GM23338 (cell line): ENCODE data around the gene A3GALT2. TPM values are rescaled to one million over a fixed set of nuclear protein-coding genes. Genes with fewer than 3 reads are reported as not detected.

Experiments used
- ATAC-seq: fragments of 200-7000 bp; cut with Tn5 transposase; 3 replicates; pipeline ENCODE4 v1.9.1; 2020
- DNase-seq: peaks from one replicate; pipeline ENCODE4 v3.0.0-alpha.2; 2015; ENCODE audit warnings: low spot score
- H2AFZ ChIP-seq: fragments of 200-600 bp; sonication (generic); 2 replicates; pipeline ENCODE4 v1.8.0; 2016; ENCODE audit warnings: antibody characterized with exemption, mild to moderate bottlenecking, moderate library complexity
- H3F3A ChIP-seq: fragments of 200-600 bp; sonication (generic); replicated peaks from 2 replicates; pipeline ENCODE4 v1.8.0; 2017; ENCODE audit warnings: antibody characterized with exemption, mixed run types, low read depth
- H3K27ac ChIP-seq: fragments of 200-600 bp; sonication (generic); 2 replicates; pipeline ENCODE4 v1.6.1; 2016; ENCODE audit warnings: low read depth
- H3K27me3 ChIP-seq: fragments of 200-600 bp; sonication (generic); 2 replicates; pipeline ENCODE4 v1.8.0; 2016; ENCODE audit warnings: mild to moderate bottlenecking, mixed run types, moderate library complexity; ENCODE audit not compliant: insufficient read depth
- H3K36me3 ChIP-seq: fragments of 200-600 bp; sonication (generic); 2 replicates; pipeline ENCODE4 v1.8.0; 2016; ENCODE audit warnings: mild to moderate bottlenecking; ENCODE audit not compliant: insufficient read depth
- H3K4me1 ChIP-seq: fragments of 200-600 bp; sonication (generic); 2 replicates; pipeline ENCODE4 v1.8.0; 2016; ENCODE audit warnings: mild to moderate bottlenecking, moderate library complexity; ENCODE audit not compliant: insufficient read depth
- H3K4me2 ChIP-seq: fragments of 200-600 bp; sonication (generic); 2 replicates; pipeline ENCODE4 v1.7.1; 2017; ENCODE audit warnings: mixed run types
- H3K4me3 ChIP-seq: fragments of 200-600 bp; sonication (generic); 2 replicates; pipeline ENCODE4 v1.6.1; 2016; ENCODE audit warnings: mixed run types
- H3K79me2 ChIP-seq: fragments of 200-600 bp; sonication (generic); replicated peaks from 2 replicates; pipeline ENCODE4 v1.8.0; 2017; ENCODE audit warnings: mild to moderate bottlenecking; ENCODE audit not compliant: insufficient read depth
- H3K9me2 ChIP-seq: fragments of 200-600 bp; sonication (generic); 2 replicates; pipeline ENCODE4 v1.8.0; 2017; ENCODE audit not compliant: insufficient read depth
- H4K20me1 ChIP-seq: fragments of 200-600 bp; sonication (generic); replicated peaks from 2 replicates; pipeline ENCODE4 v1.8.0; 2017; ENCODE audit warnings: mild to moderate bottlenecking; ENCODE audit not compliant: insufficient read depth
- H3K27ac Mint-ChIP-seq: 2 replicates; pipeline ENCODE4 v1.8.0; 2020; ENCODE audit warnings: inconsistent platforms, mild to moderate bottlenecking, moderate library complexity, mixed read lengths
- H3K27me3 Mint-ChIP-seq: 3 replicates; pipeline ENCODE4 v1.8.0; 2022; ENCODE audit warnings: low read depth, mild to moderate bottlenecking, moderate library complexity, mixed read lengths, inconsistent platforms; ENCODE audit not compliant: insufficient read depth, poor library complexity
- H3K36me3 Mint-ChIP-seq: 3 replicates; pipeline ENCODE4 v1.8.0; 2021; ENCODE audit warnings: low read depth, mild to moderate bottlenecking, inconsistent platforms, moderate library complexity, mixed read lengths
- H3K4me1 Mint-ChIP-seq: 3 replicates; pipeline ENCODE4 v1.8.0; 2020; ENCODE audit warnings: mild to moderate bottlenecking, inconsistent platforms, mixed read lengths
- H3K4me3 Mint-ChIP-seq: 3 replicates; pipeline ENCODE4 v1.8.0; 2021; ENCODE audit warnings: moderate library complexity, mild to moderate bottlenecking, inconsistent platforms, mixed read lengths
- H3K9me3 Mint-ChIP-seq: 3 replicates; pipeline ENCODE4 v1.8.0; 2020; ENCODE audit warnings: moderate library complexity, mild to moderate bottlenecking, inconsistent platforms, mixed read lengths
- CREB1 ChIP-seq: fragments of 250-450 bp; sonication (Bioruptor Pico); IDR thresholded peaks from 2 replicates; pipeline ENCODE4 v1.5.0; 2020; ENCODE audit warnings: low read depth, mild to moderate bottlenecking, moderate library complexity
- ETS1 ChIP-seq: IDR thresholded peaks from 2 replicates; pipeline ENCODE4 v1.6.1; 2016; ENCODE audit warnings: antibody characterized with exemption
- EZH2 ChIP-seq: fragments of 200-600 bp; sonication (generic); IDR thresholded peaks from one replicate; pipeline ENCODE4 v1.8.0; 2017; ENCODE audit warnings: antibody characterized with exemption, mild to moderate bottlenecking, low read depth; ENCODE audit not compliant: unreplicated experiment
- JUNB ChIP-seq: IDR thresholded peaks from one replicate; pipeline ENCODE4 v1.6.1; 2016; ENCODE audit warnings: antibody characterized with exemption; ENCODE audit not compliant: unreplicated experiment
- NANOG ChIP-seq: IDR thresholded peaks from 2 replicates; pipeline ENCODE4 v1.6.1; 2016; ENCODE audit warnings: antibody characterized with exemption, borderline replicate concordance
- POLR2AphosphoS5 ChIP-seq: IDR thresholded peaks from 2 replicates; pipeline ENCODE4 v1.6.1; 2016; ENCODE audit warnings: antibody characterized with exemption, low read depth
- STAT1 ChIP-seq: IDR thresholded peaks from one replicate; pipeline ENCODE4 v1.6.1; 2016; ENCODE audit warnings: antibody characterized with exemption; ENCODE audit not compliant: unreplicated experiment
- ZNF114 ChIP-seq: fragments of 250-450 bp; sonication (Bioruptor Pico); IDR thresholded peaks from 2 replicates; pipeline ENCODE4 v1.5.0; 2020; ENCODE audit warnings: mild to moderate bottlenecking, moderate library complexity
- ZNF331 ChIP-seq: fragments of 250-450 bp; sonication (Bioruptor Pico); IDR thresholded peaks from 2 replicates; pipeline ENCODE4 v1.5.0; 2020; ENCODE audit warnings: low read depth, mild to moderate bottlenecking, moderate library complexity
- polyA plus RNA-seq: library from polyadenylated mRNA; unstranded; fragments of >200 nt; fragmentation: Nextera tagmentation; extraction: Ambion mirVana; gene quantifications from 2 replicates; pipeline ENCODE4 v1.2.1, GENCODE V29; 2016
- total RNA-seq: library from RNA; depleted of rRNA; stranded (reverse); fragments of >200 nt; shearing (Covaris generic); gene quantifications from 2 replicates; pipeline ENCODE4 v1.2.3, GENCODE V29; 2014
- TF ChIP-seq, protein P1 (sequence below), 2 experiments: fragments of 200-600 bp in 1 of 2; sonication (generic) in 1 of 2; conservative IDR thresholded peaks; 2 replicates each; pipeline versions ENCODE4 v1.5.1 to v1.6.1; 2016 to 2017; ENCODE audit warnings: antibody characterized with exemption in 2 of 2, low read depth in 2 of 2, mild to moderate bottlenecking in 2 of 2, moderate library complexity in 1 of 2
- TF ChIP-seq, protein P2 (sequence below): fragments of 250-450 bp; sonication (Bioruptor Pico); IDR thresholded peaks from 2 replicates; pipeline ENCODE4 v1.5.0; 2020; ENCODE audit warnings: mild to moderate bottlenecking, moderate library complexity
- TF ChIP-seq, protein P3 (sequence below): IDR thresholded peaks from one replicate; pipeline ENCODE4 v1.6.1; 2018; ENCODE audit warnings: antibody characterized with exemption; ENCODE audit not compliant: unreplicated experiment

A3GALT2 gene
- total and polyA plus RNA-seq, 2 experiments from 2014 or later, result not detected

DNA sequence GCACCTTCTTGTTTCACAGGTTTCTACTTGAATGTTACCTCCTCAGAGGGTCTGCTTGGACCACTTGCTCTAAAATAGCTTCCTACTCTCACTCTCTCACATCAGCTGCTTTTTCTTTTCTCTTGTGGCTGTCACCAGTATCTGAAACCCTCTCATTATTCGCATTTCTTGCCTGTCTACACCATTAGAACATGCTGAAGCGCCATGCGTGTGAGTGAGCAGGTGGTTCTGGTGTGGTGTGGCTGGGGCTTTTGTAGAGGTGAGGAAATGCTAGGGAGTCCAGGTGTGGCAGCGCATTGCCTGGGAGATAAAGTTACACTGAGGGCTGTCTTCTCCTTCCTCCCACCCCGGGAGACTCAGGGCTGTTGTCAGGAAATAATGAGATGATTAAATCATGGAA is 60.5 kb downstream of the A3GALT2 start:
- no peaks in the 10 kb centered on the region for H3K36me3 ChIP-seq
- H3K79me2 ChIP-seq, result peaks cover 47% of the 10 kb centered on the region
- H3K27ac Mint-ChIP-seq, result no peak overlapping the region
- no peak overlapping the region for H3K4me2 ChIP-seq
- H3K4me1 Mint-ChIP-seq, result peaks cover 31% of the 10 kb centered on the region
- H3K27ac ChIP-seq, result no peak overlapping the region
- H2AFZ ChIP-seq, result no peak overlapping the region
- no peaks in the 10 kb centered on the region for H3K27me3 ChIP-seq
- peaks cover 3% of the 10 kb centered on the region; the same call in 1 of the 3 replicates for H3K9me3 Mint-ChIP-seq
- H3K4me3 Mint-ChIP-seq, result no peak overlapping the region
- H4K20me1 ChIP-seq, result peaks cover 18% of the 10 kb centered on the region
- H3F3A ChIP-seq, result no peaks in the 10 kb centered on the region
- H3K36me3 Mint-ChIP-seq, result peaks cover 10% of the 10 kb centered on the region
- TF ChIP-seq ZNF331 (CRISPR knock-in tag), result no peak
- no peak for TF ChIP-seq JUNB
- TF ChIP-seq, protein P1, sequence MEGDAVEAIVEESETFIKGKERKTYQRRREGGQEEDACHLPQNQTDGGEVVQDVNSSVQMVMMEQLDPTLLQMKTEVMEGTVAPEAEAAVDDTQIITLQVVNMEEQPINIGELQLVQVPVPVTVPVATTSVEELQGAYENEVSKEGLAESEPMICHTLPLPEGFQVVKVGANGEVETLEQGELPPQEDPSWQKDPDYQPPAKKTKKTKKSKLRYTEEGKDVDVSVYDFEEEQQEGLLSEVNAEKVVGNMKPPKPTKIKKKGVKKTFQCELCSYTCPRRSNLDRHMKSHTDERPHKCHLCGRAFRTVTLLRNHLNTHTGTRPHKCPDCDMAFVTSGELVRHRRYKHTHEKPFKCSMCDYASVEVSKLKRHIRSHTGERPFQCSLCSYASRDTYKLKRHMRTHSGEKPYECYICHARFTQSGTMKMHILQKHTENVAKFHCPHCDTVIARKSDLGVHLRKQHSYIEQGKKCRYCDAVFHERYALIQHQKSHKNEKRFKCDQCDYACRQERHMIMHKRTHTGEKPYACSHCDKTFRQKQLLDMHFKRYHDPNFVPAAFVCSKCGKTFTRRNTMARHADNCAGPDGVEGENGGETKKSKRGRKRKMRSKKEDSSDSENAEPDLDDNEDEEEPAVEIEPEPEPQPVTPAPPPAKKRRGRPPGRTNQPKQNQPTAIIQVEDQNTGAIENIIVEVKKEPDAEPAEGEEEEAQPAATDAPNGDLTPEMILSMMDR (conservative IDR thresholded peaks at IDR 0.05; ENCODE audit: low read depth in 2 of 2), result no peak
- TF ChIP-seq, protein P2, sequence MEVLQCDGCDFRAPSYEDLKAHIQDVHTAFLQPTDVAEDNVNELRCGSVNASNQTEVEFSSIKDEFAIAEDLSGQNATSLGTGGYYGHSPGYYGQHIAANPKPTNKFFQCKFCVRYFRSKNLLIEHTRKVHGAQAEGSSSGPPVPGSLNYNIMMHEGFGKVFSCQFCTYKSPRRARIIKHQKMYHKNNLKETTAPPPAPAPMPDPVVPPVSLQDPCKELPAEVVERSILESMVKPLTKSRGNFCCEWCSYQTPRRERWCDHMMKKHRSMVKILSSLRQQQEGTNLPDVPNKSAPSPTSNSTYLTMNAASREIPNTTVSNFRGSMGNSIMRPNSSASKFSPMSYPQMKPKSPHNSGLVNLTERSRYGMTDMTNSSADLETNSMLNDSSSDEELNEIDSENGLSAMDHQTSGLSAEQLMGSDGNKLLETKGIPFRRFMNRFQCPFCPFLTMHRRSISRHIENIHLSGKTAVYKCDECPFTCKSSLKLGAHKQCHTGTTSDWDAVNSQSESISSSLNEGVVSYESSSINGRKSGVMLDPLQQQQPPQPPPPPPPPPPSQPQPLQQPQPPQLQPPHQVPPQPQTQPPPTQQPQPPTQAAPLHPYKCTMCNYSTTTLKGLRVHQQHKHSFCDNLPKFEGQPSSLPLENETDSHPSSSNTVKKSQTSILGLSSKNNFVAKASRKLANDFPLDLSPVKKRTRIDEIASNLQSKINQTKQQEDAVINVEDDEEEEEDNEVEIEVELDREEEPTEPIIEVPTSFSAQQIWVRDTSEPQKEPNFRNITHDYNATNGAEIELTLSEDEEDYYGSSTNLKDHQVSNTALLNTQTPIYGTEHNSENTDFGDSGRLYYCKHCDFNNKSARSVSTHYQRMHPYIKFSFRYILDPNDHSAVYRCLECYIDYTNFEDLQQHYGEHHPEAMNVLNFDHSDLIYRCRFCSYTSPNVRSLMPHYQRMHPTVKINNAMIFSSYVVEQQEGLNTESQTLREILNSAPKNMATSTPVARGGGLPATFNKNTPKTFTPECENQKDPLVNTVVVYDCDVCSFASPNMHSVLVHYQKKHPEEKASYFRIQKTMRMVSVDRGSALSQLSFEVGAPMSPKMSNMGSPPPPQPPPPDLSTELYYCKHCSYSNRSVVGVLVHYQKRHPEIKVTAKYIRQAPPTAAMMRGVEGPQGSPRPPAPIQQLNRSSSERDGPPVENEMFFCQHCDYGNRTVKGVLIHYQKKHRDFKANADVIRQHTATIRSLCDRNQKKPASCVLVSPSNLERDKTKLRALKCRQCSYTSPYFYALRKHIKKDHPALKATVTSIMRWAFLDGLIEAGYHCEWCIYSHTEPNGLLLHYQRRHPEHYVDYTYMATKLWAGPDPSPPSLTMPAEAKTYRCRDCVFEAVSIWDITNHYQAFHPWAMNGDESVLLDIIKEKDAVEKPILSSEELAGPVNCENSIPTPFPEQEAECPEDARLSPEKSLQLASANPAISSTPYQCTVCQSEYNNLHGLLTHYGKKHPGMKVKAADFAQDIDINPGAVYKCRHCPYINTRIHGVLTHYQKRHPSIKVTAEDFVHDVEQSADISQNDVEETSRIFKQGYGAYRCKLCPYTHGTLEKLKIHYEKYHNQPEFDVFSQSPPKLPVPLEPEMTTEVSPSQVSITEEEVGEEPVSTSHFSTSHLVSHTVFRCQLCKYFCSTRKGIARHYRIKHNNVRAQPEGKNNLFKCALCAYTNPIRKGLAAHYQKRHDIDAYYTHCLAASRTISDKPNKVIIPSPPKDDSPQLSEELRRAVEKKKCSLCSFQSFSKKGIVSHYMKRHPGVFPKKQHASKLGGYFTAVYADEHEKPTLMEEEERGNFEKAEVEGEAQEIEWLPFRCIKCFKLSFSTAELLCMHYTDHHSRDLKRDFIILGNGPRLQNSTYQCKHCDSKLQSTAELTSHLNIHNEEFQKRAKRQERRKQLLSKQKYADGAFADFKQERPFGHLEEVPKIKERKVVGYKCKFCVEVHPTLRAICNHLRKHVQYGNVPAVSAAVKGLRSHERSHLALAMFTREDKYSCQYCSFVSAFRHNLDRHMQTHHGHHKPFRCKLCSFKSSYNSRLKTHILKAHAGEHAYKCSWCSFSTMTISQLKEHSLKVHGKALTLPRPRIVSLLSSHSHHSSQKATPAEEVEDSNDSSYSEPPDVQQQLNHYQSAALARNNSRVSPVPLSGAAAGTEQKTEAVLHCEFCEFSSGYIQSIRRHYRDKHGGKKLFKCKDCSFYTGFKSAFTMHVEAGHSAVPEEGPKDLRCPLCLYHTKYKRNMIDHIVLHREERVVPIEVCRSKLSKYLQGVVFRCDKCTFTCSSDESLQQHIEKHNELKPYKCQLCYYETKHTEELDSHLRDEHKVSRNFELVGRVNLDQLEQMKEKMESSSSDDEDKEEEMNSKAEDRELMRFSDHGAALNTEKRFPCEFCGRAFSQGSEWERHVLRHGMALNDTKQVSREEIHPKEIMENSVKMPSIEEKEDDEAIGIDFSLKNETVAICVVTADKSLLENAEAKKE (CRISPR knock-in tag), result no peak
- TF ChIP-seq EZH2, result no peak
- TF ChIP-seq POLR2AphosphoS5, result no peak
- no peak for TF ChIP-seq CREB1 (CRISPR knock-in tag)
- TF ChIP-seq NANOG, result no peak
- TF ChIP-seq, protein P3, sequence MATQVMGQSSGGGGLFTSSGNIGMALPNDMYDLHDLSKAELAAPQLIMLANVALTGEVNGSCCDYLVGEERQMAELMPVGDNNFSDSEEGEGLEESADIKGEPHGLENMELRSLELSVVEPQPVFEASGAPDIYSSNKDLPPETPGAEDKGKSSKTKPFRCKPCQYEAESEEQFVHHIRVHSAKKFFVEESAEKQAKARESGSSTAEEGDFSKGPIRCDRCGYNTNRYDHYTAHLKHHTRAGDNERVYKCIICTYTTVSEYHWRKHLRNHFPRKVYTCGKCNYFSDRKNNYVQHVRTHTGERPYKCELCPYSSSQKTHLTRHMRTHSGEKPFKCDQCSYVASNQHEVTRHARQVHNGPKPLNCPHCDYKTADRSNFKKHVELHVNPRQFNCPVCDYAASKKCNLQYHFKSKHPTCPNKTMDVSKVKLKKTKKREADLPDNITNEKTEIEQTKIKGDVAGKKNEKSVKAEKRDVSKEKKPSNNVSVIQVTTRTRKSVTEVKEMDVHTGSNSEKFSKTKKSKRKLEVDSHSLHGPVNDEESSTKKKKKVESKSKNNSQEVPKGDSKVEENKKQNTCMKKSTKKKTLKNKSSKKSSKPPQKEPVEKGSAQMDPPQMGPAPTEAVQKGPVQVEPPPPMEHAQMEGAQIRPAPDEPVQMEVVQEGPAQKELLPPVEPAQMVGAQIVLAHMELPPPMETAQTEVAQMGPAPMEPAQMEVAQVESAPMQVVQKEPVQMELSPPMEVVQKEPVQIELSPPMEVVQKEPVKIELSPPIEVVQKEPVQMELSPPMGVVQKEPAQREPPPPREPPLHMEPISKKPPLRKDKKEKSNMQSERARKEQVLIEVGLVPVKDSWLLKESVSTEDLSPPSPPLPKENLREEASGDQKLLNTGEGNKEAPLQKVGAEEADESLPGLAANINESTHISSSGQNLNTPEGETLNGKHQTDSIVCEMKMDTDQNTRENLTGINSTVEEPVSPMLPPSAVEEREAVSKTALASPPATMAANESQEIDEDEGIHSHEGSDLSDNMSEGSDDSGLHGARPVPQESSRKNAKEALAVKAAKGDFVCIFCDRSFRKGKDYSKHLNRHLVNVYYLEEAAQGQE, result no peak
- no peak for TF ChIP-seq STAT1
- no peak for TF ChIP-seq ZNF114 (CRISPR knock-in tag)
- TF ChIP-seq ETS1, result no peak
- no peak overlapping the region for H3K4me3 ChIP-seq
- DNase-seq (no peak), ATAC-seq (no peak)
- peaks cover 25% of the 10 kb centered on the region for H3K4me1 ChIP-seq
- peaks cover 14% of the 10 kb centered on the region for H3K27me3 Mint-ChIP-seq
- H3K9me2 ChIP-seq, result no peaks in the 10 kb centered on the region
